ENCODE results near the gene ITGB4.

DNA sequence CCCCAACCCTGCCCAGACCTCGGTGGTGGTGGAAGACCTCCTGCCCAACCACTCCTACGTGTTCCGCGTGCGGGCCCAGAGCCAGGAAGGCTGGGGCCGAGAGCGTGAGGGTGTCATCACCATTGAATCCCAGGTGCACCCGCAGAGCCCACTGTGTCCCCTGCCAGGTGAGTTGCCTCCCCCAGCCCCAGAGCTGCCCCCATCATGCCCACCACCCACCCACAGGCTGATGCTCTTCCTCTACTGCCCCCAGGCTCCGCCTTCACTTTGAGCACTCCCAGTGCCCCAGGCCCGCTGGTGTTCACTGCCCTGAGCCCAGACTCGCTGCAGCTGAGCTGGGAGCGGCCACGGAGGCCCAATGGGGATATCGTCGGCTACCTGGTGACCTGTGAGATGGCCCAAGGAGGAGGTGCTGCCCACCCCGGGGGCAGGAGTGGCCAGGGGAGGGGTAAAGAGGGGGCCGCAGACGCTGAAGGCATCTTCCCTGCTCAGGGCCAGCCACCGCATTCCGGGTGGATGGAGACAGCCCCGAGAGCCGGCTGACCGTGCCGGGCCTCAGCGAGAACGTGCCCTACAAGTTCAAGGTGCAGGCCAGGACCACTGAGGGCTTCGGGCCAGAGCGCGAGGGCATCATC, 35.3 kb downstream of the ITGB4 start:
- TF ChIP-seq, protein P1, sequence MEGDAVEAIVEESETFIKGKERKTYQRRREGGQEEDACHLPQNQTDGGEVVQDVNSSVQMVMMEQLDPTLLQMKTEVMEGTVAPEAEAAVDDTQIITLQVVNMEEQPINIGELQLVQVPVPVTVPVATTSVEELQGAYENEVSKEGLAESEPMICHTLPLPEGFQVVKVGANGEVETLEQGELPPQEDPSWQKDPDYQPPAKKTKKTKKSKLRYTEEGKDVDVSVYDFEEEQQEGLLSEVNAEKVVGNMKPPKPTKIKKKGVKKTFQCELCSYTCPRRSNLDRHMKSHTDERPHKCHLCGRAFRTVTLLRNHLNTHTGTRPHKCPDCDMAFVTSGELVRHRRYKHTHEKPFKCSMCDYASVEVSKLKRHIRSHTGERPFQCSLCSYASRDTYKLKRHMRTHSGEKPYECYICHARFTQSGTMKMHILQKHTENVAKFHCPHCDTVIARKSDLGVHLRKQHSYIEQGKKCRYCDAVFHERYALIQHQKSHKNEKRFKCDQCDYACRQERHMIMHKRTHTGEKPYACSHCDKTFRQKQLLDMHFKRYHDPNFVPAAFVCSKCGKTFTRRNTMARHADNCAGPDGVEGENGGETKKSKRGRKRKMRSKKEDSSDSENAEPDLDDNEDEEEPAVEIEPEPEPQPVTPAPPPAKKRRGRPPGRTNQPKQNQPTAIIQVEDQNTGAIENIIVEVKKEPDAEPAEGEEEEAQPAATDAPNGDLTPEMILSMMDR (IDR thresholded peaks at IDR 0.05 in 4 of 5, conservative IDR thresholded peaks at IDR 0.05 in 1 of 5): no peak
- no peak for TF ChIP-seq POLR2A (IDR thresholded peaks at IDR 0.05)

All from gastrocnemius medialis (tissue), 4 donors.